HK-2 (cell line): Measurements from ENCODE around the gene CLN6.
A peak's percentile ranks its signal among the peaks of the same experiment; 100 is the strongest.

ENCODE experiments used
- DNase-seq: peaks from one replicate; pipeline ENCODE4 v3.0.0-alpha.2; 2018; ENCODE audit not compliant: unreplicated experiment

Gene CLN6

DNA sequence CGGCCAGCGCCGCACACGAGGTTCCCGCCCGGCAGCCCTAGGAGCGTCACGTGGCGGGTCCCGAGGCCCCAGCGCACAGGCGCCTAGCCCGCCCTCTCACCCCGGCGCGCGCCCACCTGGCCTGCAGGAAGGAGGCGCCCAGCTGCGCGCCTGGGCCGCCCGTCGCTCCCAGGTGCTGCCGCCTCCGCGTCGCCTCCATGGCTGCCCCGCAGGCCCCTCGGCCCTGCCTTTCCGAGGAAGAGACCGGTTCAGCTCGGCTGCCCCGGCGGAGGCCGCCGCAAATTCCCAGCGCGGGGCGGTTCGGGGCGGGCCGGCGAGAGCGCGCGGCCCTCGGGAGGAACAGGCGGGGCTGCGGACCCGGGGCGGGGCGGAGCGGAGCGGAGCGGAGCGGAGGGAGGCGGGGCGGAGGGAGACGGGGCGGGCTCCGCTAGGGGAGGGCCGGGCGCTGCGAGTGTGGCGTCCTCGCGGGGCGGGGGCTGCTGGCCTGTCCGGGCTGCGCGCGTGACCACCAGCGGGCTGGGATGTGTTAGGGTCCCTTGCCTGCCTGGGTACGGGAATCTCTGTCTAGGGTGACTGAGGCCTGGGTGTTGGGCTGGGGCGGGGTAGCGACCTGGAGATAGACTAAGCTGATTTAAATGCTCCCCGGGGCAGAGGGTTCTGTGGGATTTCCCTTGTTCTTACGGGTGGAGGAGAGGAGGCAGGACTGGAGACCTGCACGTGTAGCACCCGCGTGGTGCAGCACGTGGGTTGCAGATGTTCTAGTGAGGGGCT is at the start of gene CLN6:
CLN6 (minus strand) TSS at position 343 of the 771 bp plus-strand sequence; CDS start at position 199, 144 bp downstream.
- DNase-seq = peak; percentile 79

DNA sequence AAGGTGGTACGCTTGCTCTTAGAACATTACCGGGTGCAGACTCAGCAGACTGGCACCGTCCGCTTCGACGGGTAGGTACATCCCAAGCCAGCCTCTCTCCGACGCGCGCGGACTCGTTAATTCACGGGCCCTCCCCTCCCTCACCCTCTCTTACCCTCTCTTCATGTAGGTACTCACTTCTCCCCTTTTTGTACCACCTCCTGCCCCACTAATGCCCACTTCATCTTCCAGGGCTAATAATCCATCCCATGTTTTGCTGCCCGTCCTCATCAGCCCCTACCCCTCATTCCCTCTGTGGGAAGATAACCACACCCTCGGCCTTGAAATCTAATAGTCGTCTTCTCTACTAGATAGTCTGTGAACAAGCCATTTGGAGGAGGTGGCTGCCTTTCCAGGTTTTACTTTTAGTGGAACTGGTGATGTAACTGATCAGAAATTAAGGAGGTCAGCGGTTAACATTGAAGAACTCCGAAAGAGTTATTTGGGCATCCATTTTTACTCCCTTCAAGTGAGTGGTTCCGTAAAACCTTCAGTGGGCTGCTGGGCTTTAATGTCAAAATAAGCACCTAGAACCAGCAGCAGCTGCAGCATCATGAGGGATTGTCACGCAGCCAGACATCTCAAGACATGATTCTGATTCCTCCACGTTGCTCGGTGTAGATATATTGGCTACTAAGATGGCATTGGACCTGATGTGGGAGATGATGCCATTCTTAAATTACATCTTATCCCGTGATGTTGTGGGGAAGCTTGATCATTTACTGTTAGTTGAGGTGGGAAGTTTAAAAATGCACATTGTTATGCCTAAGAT is 49.3 kb upstream of the CLN6 start:
- DNase-seq = no peak

GRCh38 chr15:68278345-68278594 is 48.7 kb upstream of the CLN6 start:
- no peak for DNase-seq

DNA sequence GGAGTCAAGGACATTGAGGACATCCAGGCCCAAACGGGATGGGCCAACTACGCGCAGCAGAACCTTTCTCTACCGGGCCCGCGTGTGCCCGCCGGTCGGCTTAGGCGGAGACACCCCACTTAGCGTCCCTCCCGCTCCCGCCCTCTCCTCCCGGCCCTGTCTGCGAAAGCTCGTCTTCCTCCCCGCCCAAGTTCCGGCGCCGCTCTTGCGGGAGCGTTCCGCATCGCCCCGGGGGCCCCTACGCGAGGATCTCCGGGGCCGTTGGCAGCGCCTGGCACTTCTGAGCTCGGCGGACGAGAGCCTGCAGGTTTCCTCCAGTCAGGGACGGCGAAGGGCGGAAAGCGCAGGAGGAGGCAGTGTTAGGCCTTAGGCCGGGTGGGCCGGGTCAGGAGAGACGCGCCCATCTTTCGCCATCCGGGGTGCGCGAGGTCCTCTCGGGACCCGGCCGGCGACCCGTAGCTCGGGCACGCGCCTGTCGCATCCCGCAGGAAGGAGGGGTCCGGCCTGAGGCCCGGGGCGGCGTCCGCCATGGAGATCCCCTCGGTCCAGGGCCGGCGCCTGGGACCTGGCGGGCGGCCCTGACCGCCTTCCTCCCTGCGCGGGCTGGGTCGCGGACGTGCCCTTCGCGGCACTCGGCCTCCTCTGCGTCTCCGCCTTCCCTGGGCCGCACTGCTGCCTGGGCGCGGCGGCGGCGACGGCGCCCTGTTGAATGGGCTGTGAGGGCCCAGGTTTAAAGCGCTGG is 48.2 kb upstream of the CLN6 start, which contains the start of gene FEM1B:
FEM1B (plus strand) TSS at position 143 of the 742 bp plus-strand sequence. CDS start 673 bp downstream, outside the sequence.
- peak; percentile 82 for DNase-seq

- no peak for DNase-seq
These were observed 47.6 kb upstream of the CLN6 start for GRCh38 chr15:68277131-68277602.

DNA sequence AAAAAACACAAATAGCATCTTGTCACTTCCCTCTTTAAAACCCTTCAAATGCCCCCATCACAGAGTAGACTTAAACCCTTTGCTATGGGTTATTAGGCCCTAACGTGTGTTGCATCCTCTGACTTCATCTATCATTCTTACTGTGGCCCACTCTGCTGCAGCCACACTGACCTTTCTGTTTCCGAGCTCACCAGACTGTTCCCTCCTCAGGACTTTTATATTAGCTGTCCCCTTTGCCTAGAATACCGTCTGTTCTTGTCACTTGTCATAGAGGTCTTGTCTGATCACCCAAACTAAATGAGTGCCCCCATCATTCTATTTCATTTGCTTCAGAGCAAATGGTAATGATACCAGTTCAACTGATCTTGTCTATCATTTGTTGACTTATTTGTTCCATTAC is 47.1 kb upstream of the CLN6 start:
- no peak for DNase-seq

DNA sequence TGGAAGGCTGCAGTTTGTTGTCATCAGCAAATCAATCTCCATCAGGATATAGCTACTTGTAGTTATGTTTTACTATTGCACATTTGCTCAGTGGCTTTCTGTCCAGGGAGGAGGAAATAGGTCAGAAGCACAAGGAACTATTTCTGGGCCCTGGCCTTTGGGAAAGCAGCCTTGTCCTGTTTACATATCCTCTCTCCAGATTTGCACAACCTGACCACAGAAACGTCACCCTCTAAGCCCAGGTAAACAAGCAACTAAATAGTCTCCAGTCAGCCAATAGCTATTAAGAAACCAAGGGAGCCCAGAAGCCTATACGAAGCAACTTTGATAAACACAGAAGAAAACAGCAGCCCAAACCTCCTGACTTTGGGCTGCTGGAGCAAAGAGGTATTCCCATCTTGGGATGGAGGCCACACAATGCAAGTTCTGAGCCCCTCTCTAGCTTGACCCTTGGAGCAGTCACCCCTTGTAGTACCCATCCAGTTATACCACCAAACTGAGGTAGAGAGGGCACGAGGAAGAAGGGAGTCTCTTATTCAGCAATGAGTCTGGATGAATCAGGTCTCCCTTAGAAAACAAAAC is 45.7 kb upstream of the CLN6 start:
- DNase-seq = no peak

GRCh38 chr15:68274201-68274848 is 44.8 kb upstream of the CLN6 start:
- no peak for DNase-seq

- no peak for DNase-seq
These were observed 43.3 kb upstream of the CLN6 start for GRCh38 chr15:68272721-68273271.

GRCh38 chr15:68271854-68272471 is 42.4 kb upstream of the CLN6 start:
- DNase-seq = peak; percentile 6

GRCh38 chr15:68268405-68268804 is 38.9 kb upstream of the CLN6 start:
- no peak for DNase-seq

DNA sequence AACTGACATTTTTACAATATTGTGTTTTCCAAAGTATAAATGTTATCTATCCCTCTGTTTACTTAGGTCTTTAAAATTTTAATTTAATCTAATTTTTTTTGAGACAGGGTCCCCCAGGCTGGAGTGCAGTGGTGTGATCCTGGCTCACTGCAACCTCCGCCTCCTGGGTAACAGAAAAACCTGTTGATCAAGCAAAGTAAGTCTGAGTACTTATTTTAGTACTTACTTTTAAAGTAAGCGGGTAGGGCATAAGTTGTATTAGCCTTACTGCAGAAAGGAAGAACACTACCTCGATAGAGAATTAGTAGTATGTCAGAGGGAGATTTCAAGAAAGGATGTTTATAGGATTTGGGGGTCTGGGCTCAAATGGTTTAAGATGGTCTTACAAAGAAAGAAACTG is 36.1 kb upstream of the CLN6 start:
- no peak for DNase-seq

GRCh38 chr15:68265081-68265480 is 35.6 kb upstream of the CLN6 start:
- no peak for DNase-seq

DNA sequence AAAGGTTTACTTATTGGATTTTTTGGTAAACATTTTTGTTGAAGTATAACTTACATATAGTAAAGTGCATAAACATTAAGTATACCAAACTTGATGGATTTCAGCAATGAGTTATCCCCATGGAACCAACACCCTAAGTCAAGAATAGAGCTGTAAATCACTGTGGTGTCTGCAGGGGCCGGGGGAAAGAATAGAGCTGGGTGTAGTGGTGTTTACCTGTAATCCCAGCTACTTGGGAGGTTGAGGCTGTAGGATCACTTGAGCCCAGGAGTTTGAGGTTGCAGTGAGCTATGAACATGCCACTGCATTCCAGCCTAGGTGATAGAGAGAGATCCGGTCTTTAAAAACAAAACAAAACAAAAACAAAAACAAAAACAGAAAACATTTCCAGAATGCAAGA is 34.8 kb upstream of the CLN6 start:
- no peak for DNase-seq

DNA sequence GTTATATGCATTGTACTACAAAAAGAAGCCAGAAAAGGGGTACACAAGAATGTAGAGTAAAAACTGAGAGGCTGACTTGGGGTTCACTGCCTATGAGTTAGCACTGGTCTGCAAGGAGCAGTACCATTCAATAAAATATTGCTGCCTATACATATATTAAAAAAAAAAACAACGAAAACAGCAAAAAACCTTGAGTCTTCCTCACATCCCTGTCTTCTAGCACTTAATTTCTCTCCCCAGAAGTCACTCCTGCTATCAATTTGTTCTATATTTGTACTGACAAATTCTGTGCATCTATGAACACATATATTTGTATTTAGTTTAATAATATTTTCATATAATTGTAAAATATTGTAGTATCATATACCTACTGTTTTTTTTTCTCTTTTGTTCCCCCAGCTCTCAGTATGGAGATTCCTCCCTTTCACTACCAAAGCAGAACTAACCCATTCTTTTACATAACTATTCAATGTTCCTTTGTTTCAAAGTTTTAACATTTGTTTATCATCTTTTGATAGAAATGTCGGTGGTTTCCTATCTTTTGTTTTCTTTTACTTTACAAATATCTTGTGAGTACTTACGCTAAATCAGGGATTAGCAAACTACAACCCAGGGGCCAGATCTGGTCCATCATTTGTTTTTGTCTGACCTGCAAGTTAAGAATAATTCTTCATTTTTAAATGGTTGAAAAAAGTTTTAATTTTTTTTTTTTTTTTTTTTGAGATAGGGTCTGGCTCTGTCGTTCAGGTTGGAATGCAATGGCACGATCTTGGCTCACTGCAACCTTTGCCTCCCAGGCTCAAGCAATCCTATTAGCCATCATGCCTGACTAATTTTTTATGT is 33.2 kb upstream of the CLN6 start:
- DNase-seq = no peak

DNA sequence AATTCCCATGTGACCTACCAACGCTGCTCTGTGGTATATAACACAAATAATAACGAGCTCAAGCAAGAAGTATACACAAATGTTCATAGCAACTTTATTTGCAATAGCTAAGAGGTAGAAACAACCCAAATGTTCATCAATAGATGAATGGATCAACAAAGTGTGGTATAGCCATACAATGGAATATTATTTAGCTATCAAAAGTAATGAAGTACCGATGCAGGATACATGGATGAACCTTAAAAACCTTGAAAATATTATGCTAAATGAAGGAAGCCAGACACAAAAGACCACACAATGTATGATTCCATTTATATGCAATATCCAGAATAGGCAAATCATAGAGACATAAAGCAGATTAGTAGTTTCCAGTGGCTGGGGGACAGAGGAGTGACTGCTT is 32.5 kb upstream of the CLN6 start:
- no peak for DNase-seq

DNA sequence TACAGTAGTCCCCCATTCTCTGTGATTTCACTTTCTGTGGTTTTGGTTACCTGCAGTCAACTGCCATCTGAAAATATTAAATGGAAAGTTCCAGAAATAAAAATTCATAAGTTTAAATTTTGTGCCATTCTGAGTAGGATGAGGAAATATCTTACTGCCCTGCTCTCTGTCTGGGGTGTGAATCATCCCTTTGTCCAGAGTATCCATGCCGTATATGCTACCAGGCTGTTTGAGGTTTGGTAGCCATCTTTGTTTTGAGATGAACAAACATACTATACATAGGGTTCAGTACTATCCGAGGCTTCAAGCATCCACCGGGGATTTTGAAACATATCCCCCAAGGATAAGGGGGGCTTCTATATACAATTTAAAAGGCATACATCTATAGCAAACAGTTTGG is 31.7 kb upstream of the CLN6 start:
- no peak for DNase-seq

GRCh38 chr15:68259883-68260282 is 30.4 kb upstream of the CLN6 start:
- DNase-seq = no peak

DNA sequence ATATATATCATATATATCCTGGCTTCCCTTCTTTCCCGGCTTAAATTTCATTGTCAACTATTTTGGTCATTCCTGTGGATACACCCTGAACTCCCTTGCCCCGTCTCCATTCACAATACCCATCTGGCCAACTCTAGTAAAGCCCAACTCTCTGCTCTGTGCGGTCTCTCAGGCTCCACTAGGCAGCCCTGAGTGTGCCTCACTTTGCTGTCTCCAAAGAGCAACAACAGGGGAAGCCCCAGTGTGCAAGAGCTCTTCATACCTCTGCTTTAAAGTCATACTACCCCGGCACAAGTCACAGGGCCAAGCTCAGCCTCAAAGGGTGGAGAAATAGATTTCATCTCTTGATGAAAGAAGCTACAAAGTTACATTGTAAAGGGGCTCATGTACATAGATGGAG is 29.2 kb upstream of the CLN6 start:
- no peak for DNase-seq
